GM19372 (cell line): ENCODE results near the gene CNR2.
"Not testable (repeated sequence)": the region's sequence is repeated elsewhere in the genome, so short reads cannot be mapped to it uniquely, and the experiment has no call there.

Experiments used
- ATAC-seq: cut with Tn5 transposase; IDR thresholded peaks from one replicate; pipeline ENCODE4 v1.9.1; 2021; ENCODE audit warnings: mild to moderate bottlenecking, low read depth, moderate library complexity; ENCODE audit not compliant: unreplicated experiment

CNR2 gene

GRCh38 chr1:23895082-23895481 lies 18.1 kb downstream of the CNR2 start:
- no peak for ATAC-seq

GRCh38 chr1:23889074-23889473 lies 24.1 kb downstream of the CNR2 start:
- ATAC-seq, result no peak

GRCh38 chr1:23885222-23885621 lies 27.9 kb downstream of the CNR2 start:
- no peak for ATAC-seq

GRCh38 chr1:23882746-23883145 lies 30.4 kb downstream of the CNR2 start:
- no peak for ATAC-seq

GRCh38 chr1:23879809-23880208 lies 33.4 kb downstream of the CNR2 start:
- no peak for ATAC-seq

- ATAC-seq, result no peak
Observed at GRCh38 chr1:23878668-23879067, 34.5 kb downstream of the CNR2 start.

- no peak for ATAC-seq
Observed at GRCh38 chr1:23875382-23875781, 37.8 kb downstream of the CNR2 start.

- ATAC-seq, result no peak
Observed at GRCh38 chr1:23872421-23872820, 40.7 kb downstream of the CNR2 start.

- no peak for ATAC-seq
Observed at GRCh38 chr1:23869051-23869450, 44.1 kb downstream of the CNR2 start.

- ATAC-seq, result no peak
Observed at GRCh38 chr1:23868557-23869016, 44.6 kb downstream of the CNR2 start.

GRCh38 chr1:23867895-23868556 lies 45.1 kb downstream of the CNR2 start, which contains the start of gene FUCA1:
Gene FUCA1 (minus strand): TSS chr1:23868290. CDS start chr1:23868286, 4 bp downstream.
- ATAC-seq, result peak; percentile 84

- no peak for ATAC-seq
Observed at GRCh38 chr1:23867542-23867894, 45.6 kb downstream of the CNR2 start.

- no peak for ATAC-seq
Observed at GRCh38 chr1:23865543-23865930, 47.6 kb downstream of the CNR2 start.

GRCh38 chr1:23864801-23865542 lies 48.2 kb downstream of the CNR2 start:
- ATAC-seq, result no peak

- ATAC-seq, result no peak
Observed at GRCh38 chr1:23862640-23863039, 50.5 kb downstream of the CNR2 start.

GRCh38 chr1:23854568-23854967 lies 58.6 kb downstream of the CNR2 start:
- ATAC-seq, result no peak

GRCh38 chr1:23853124-23853523 lies 60.0 kb downstream of the CNR2 start:
- not testable (repeated sequence) for ATAC-seq

- ATAC-seq, result not testable (repeated sequence)
Observed at GRCh38 chr1:23851406-23851805, 61.8 kb downstream of the CNR2 start.

GRCh38 chr1:23848673-23849616 lies 64.2 kb downstream of the CNR2 start:
- ATAC-seq, result no peak

GRCh38 chr1:23847482-23848095 lies 65.6 kb downstream of the CNR2 start:
- not testable (repeated sequence) for ATAC-seq
